HepG2 (cell line): ENCODE results near the gene NXNL2. TPM values are rescaled to one million over a fixed set of nuclear protein-coding genes. Genes with fewer than 3 reads are reported as not detected.

ENCODE experiments used
- ATAC-seq: fragments of 200-7000 bp; cut with Tn5 transposase; 3 replicates; pipeline ENCODE4 v1.9.1; 2020; ENCODE audit warnings: mild to moderate bottlenecking, moderate library complexity
- BruUV-seq: library from RNA; stranded (reverse); fragments of 400-500 nt; replicated peaks from 2 replicates; lab custom pipeline; 2021; lab: Mats Ljungman, UMichigan
- CTCF ChIA-PET: fragments of 300-600 bp; formaldehyde crosslinking; extraction: SDS; loops from one replicate; lab custom pipeline; 2021; ENCODE audit warnings: low total read pairs, inconsistent platforms, low intra/inter-chr PET ratio; lab: Yijun Ruan, JAX
- POLR2A ChIA-PET: fragments of 350-600 bp; sonication (Branson Sonifier 250); formaldehyde crosslinking; loops from one replicate; lab custom pipeline; 2020; ENCODE audit warnings: antibody characterized with exemption, inconsistent platforms; lab: Yijun Ruan, JAX
- DNase-seq: peaks from one replicate; pipeline ENCODE4 v3.0.0-alpha.2; 2015; ENCODE audit warnings: low spot score
- FAIRE-seq: peaks from 3 replicates; lab custom pipeline; 2011; peaks lifted over from hg19 to GRCh38; lab: Jason Lieb, UNC
- H2AFZ ChIP-seq: one replicate; pipeline ENCODE4 v1.6.1; 2011; ENCODE audit warnings: low read length, inconsistent platforms
- H3K27ac ChIP-seq: fragments of 300-600 bp; 3 replicates; pipeline ENCODE4 v1.8.0; 2011; ENCODE audit warnings: mixed run types, mild to moderate bottlenecking, mixed read lengths, low read length, inconsistent platforms; ENCODE audit not compliant: insufficient read depth; ENCODE audit errors: extremely low read length
- H3K27me3 ChIP-seq, 2 experiments: fragments of 200-600 bp in 1 of 2; 2 replicates in 1 of 2; 3 replicates in 1 of 2; pipeline versions ENCODE4 v1.6.0 to v1.8.0; 2011; ENCODE audit warnings: low read length in 2 of 2, mild to moderate bottlenecking in 2 of 2, moderate library complexity in 2 of 2, inconsistent platforms in 1 of 2; ENCODE audit not compliant: insufficient read depth in 2 of 2, control insufficient read depth in 1 of 2
- H3K36me3 ChIP-seq, 2 experiments: fragments of 200-600 bp in 1 of 2; replicated peaks in 1 of 2; 2 replicates in 1 of 2; 3 replicates in 1 of 2; pipeline versions ENCODE4 v1.5.1 to v1.8.0; 2011; ENCODE audit warnings: low read length in 2 of 2, inconsistent platforms in 1 of 2; ENCODE audit not compliant: insufficient read depth in 2 of 2, control insufficient read depth in 1 of 2
- H3K4me1 ChIP-seq: 2 replicates; pipeline ENCODE4 v1.5.1; 2012; ENCODE audit warnings: low read length, inconsistent platforms; ENCODE audit not compliant: insufficient read depth
- H3K4me2 ChIP-seq: 2 replicates; pipeline ENCODE4 v1.6.0; 2011; ENCODE audit warnings: low read depth, low read length, inconsistent platforms
- H3K4me3 ChIP-seq, 3 experiments: fragments of 200-600 bp in 1 of 3; sonication (generic), shearing (Covaris generic) in 1 of 3; replicated peaks in 1 of 3; 2 replicates each; pipeline ENCODE4 v1.5.1; 2011 to 2016; ENCODE audit warnings: low read length in 3 of 3, inconsistent platforms in 2 of 3, low read depth in 2 of 3, mild to moderate bottlenecking in 2 of 3, control low read depth in 1 of 3, mixed read lengths in 1 of 3; ENCODE audit not compliant: insufficient read depth in 1 of 3
- H3K79me2 ChIP-seq: one replicate; pipeline ENCODE4 v1.6.1; 2011; ENCODE audit warnings: low read length, inconsistent platforms; ENCODE audit not compliant: insufficient read depth
- H3K9ac ChIP-seq: 2 replicates; pipeline ENCODE4 v1.6.0; 2011; ENCODE audit warnings: mild to moderate bottlenecking, low read depth, low read length, inconsistent platforms; ENCODE audit not compliant: insufficient read depth
- H3K9me3 ChIP-seq: 2 replicates; pipeline ENCODE4 v1.5.1; 2012; ENCODE audit warnings: mild to moderate bottlenecking, low read length
- H4K20me1 ChIP-seq: 2 replicates; pipeline ENCODE4 v1.6.0; 2011; ENCODE audit warnings: inconsistent platforms, mild to moderate bottlenecking, low read length, moderate library complexity; ENCODE audit not compliant: insufficient read depth
- HIVEP1 ChIP-seq: sonication (generic); formaldehyde crosslinking; IDR thresholded peaks from 2 replicates; pipeline ENCODE4 v1.4.0; 2020; ENCODE audit warnings: mild to moderate bottlenecking, missing genetic modification reagents
- MAZ ChIP-seq, 2 experiments: sonication (generic) in 1 of 2; formaldehyde crosslinking in 1 of 2; IDR thresholded peaks; 2 replicates each; pipeline versions ENCODE4 v1.5.0 to v1.6.1; 2012 to 2020; ENCODE audit warnings: low read depth in 2 of 2, mild to moderate bottlenecking in 2 of 2, borderline replicate concordance in 1 of 2, improper control_type of control experiment in 1 of 2, low read length in 1 of 2, missing genetic modification reagents in 1 of 2, moderate library complexity in 1 of 2
- NR3C1 ChIP-seq: sonication (generic); formaldehyde crosslinking; IDR thresholded peaks from 2 replicates; pipeline ENCODE4 v1.4.0; 2020; ENCODE audit warnings: missing genetic modification reagents
- SNRNP70 ChIP-seq: fragments of 200-400 bp; formaldehyde crosslinking; IDR thresholded peaks from 2 replicates; pipeline ENCODE4 v1.6.1; 2017; ENCODE audit warnings: mild to moderate bottlenecking, low read depth, low read length, moderate library complexity
- SUZ12 ChIP-seq: fragments of 150-350 bp; IDR thresholded peaks from 2 replicates; pipeline ENCODE4 v1.6.1; 2014; ENCODE audit warnings: low read depth, low read length
- TERF1 ChIP-seq: sonication (generic); formaldehyde crosslinking; IDR thresholded peaks from 2 replicates; pipeline ENCODE4 v1.8.0; 2022; ENCODE audit warnings: mild to moderate bottlenecking, missing genetic modification reagents, moderate library complexity
- YY1 ChIP-seq: IDR thresholded peaks from 2 replicates; pipeline ENCODE4 v1.6.1; 2011; ENCODE audit warnings: low read length, low read depth, moderate library complexity, mild to moderate bottlenecking; ENCODE audit not compliant: insufficient read depth, insufficient replicate concordance
- ZNF260 ChIP-seq: sonication (generic); formaldehyde crosslinking; IDR thresholded peaks from 2 replicates; pipeline ENCODE4 v1.4.0; 2020; ENCODE audit warnings: missing genetic modification reagents, low read depth, mild to moderate bottlenecking, borderline replicate concordance
- ZNF510 ChIP-seq: sonication (generic); formaldehyde crosslinking; IDR thresholded peaks from 2 replicates; pipeline ENCODE4 v1.4.0; 2020; ENCODE audit warnings: low read depth, mild to moderate bottlenecking, missing genetic modification reagents
- ZSCAN9 ChIP-seq: IDR thresholded peaks from 2 replicates; pipeline ENCODE4 v1.6.1; 2016; ENCODE audit warnings: borderline replicate concordance
- WGBS: methylation state at CpG from one replicate; pipeline ENCODE4 v1.1.6; 2017; ENCODE audit warnings: low lambda C conversion rate; 5-methylcytosine and 5-hydroxymethylcytosine counted together
- in situ Hi-C: cut with HindIII; loops from 2 replicates; pipeline ENCODE4 v1.10.0; 2017; ENCODE audit warnings: low pct_unique_long_range_greater_than_20kb; ENCODE audit not compliant: extremely low pct_ligation_motif_present
- intact Hi-C: fragments of 100-400 bp; cut with micrococcal nuclease; formaldehyde crosslinking; loops from one replicate; pipeline ENCODE4 v1.10.0; 2022; ENCODE audit not compliant: unreplicated experiment
- polyA plus RNA-seq, 8 experiments: library from polyadenylated mRNA; depleted of rRNA in 3 of 8; stranded (reverse) in 7 of 8; unstranded in 1 of 8; fragments of >200 nt; fragmentation: Illumina TruSeq in 4 of 8; extraction: Trizol in 4 of 8; gene quantifications; 2 replicates each; pipeline versions ENCODE4 v1.2.1 to v1.2.3, GENCODE V29; 2011 to 2016; ENCODE audit warnings: low read depth in 4 of 8, missing spikeins in 1 of 8, mixed read lengths in 1 of 8; ENCODE audit not compliant: insufficient read depth in 1 of 8
- total RNA-seq, 5 experiments: library from RNA; depleted of rRNA; stranded (reverse); fragments of >200 nt; fragmentation: Illumina TruSeq; extraction: Trizol; gene quantifications; 2 replicates each; pipeline ENCODE4 v1.2.3, GENCODE V29; 2016; ENCODE audit warnings: low read depth in 1 of 5

NXNL2 gene
- total and polyA plus RNA-seq, 2 of the 13 experiments (the other 11 are each of a cell fraction or from before 2014, with no cell fraction given) = not detected

DNA sequence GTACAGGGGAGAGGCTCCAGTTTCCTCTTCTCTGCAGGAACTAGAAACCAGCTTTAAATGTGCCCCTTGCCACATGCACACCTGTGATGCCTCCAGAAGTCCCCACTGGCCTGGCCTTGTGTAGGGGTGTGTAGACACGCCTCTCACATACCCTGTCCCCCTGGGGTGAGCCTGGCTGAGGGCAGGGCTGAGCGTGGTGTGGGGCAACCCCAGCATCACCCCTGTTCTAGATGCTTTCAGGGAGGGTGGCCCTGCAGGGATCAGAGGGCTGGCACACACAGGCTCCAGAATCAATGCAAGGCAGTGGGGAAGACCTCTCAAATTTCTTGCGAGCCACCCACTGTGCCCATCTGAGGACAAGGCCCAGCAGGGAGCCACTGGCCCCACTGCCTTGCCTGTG lies 54.7 kb downstream of the NXNL2 start:
- Histone ChIP-seq H3K9me3 (no peaks in the 10 kb centered on the region), H3K9ac (no peak overlapping the region), H4K20me1 (no peaks in the 10 kb centered on the region), H3K36me3 (no peaks in the 10 kb centered on the region), H3K27ac (no peak overlapping the region), H2AFZ (no peak overlapping the region), H3K79me2 (no peaks in the 10 kb centered on the region), H3K4me3 (no peak overlapping the region), H3K27me3 (peaks cover 0 to 10% of the 10 kb centered on the region in 2 experiments; a peak in 2 of 5 replicates), H3K4me1 (no peaks in the 10 kb centered on the region), H3K4me2 (no peak overlapping the region)
- TF ChIP-seq ZNF510 (CRISPR knock-in tag) = no peak
- TF ChIP-seq HIVEP1 (CRISPR knock-in tag) = no peak
- TF ChIP-seq MAZ (IDR thresholded peaks at IDR 0.05; ENCODE audit: borderline replicate concordance, low read depth, low read length) = no peak
- TF ChIP-seq MAZ (CRISPR knock-in tag; IDR thresholded peaks at IDR 0.05; ENCODE audit: low read depth) = no peak
- TF ChIP-seq TERF1 (CRISPR knock-in tag) = no peak
- TF ChIP-seq NR3C1 (CRISPR knock-in tag) = no peak
- no peak for TF ChIP-seq SUZ12
- no peak for TF ChIP-seq YY1
- TF ChIP-seq ZNF260 = no peak
- TF ChIP-seq ZSCAN9 = no peak
- TF ChIP-seq SNRNP70 = no peak
- ATAC-seq (no peak), DNase-seq (no peak), FAIRE-seq (no peak)
- POLR2A ChIA-PET = no interaction called here
- intact Hi-C loops (loop anchor here (5.0 kb wide), 1 partner anchor 73 kb away; no protein-coding TSS in a partner anchor), in situ Hi-C loops (loop anchor here (5.0 kb wide), 2 partner anchors 148 to 413 kb away; no protein-coding TSS in a partner anchor)
- no TSS peak for BruUV-seq
- CTCF ChIA-PET = no interaction called here
- no CpG with 5 or more reads among the region's 3 CpGs for WGBS
